GM12891 (cell line): ENCODE results near the gene REPIN1.

ENCODE experiments used
- DNase-seq: peaks from one replicate; pipeline ENCODE4 v3.0.0; 2011; ENCODE audit warnings: low spot score; ENCODE audit not compliant: insufficient read length
- FAIRE-seq: peaks from 2 replicates; lab custom pipeline; 2011; peaks lifted over from hg19 to GRCh38; lab: Jason Lieb, UNC
- PAX5 ChIP-seq: IDR thresholded peaks from 2 replicates; pipeline ENCODE4 v1.6.1; 2011; ENCODE audit warnings: low read length, moderate library complexity, mild to moderate bottlenecking; ENCODE audit not compliant: insufficient read depth, severe bottlenecking
- POLR2A ChIP-seq: IDR thresholded peaks from 2 replicates; pipeline ENCODE4 v1.6.1; 2011; ENCODE audit warnings: low read depth, low read length, control low read depth
- POLR2AphosphoS5 ChIP-seq: IDR thresholded peaks from 2 replicates; pipeline ENCODE4 v1.6.1; 2011; ENCODE audit warnings: low read depth, low read length, control low read depth
- POU2F2 ChIP-seq: IDR thresholded peaks from 2 replicates; pipeline ENCODE4 v1.6.1; 2011; ENCODE audit warnings: low read depth, mild to moderate bottlenecking, control low read depth, low read length, moderate library complexity
- SPI1 ChIP-seq: IDR thresholded peaks from 2 replicates; pipeline ENCODE4 v1.6.1; 2011; ENCODE audit warnings: low read depth, low read length, control low read depth
- TAF1 ChIP-seq: IDR thresholded peaks from 2 replicates; pipeline ENCODE4 v1.6.1; 2011; ENCODE audit warnings: low read depth, low read length, control low read depth

Gene REPIN1

GRCh38 chr7:150368884-150369747 lies 494 bp downstream of the REPIN1 start:
- peak; percentile 89 for FAIRE-seq
- peak; percentile 62 for DNase-seq
- TF ChIP-seq SPI1 (peak; percentile 74), TAF1 (peak; percentile 29), POLR2AphosphoS5 (peak; percentile 79), POLR2A (peak; percentile 58; the same call in 1 of the 2 replicates), PAX5 (no peak), POU2F2 (no peak)

- TF ChIP-seq POLR2AphosphoS5 (0 out of 2 replicates have a peak, but pooled peaks have one; percentile 11), TAF1 (no peak)
- DNase-seq (no peak), FAIRE-seq (no peak)
Observed at GRCh38 chr7:150369748-150370501, 1.3 kb downstream of the REPIN1 start.

DNA sequence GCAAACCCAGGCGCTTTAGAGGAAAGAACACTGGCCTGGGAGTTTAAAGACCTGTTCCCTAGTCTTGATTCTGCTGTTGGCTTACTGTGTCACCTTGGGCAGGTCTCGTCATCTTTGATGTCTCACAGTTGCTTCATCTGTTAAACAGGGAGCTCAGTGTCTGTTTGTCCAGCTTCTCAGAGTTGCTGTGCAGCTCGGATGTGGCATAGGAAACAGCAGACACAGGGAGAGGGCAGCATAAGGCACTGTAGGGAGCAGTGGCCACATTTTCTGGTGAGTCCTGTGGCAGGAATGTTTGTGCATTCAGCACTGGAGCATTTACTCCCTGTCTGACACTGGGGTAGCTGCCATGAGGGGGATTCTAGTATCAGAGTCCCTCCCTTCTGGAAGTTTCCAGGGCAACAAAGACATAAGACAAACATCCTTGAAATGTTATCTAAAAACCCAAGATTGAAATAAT lies 2.0 kb downstream of the REPIN1 start:
- FAIRE-seq: no peak
- TF ChIP-seq SPI1 (no peak), TAF1 (no peak), POLR2AphosphoS5 (no peak)
- no peak for DNase-seq

DNA sequence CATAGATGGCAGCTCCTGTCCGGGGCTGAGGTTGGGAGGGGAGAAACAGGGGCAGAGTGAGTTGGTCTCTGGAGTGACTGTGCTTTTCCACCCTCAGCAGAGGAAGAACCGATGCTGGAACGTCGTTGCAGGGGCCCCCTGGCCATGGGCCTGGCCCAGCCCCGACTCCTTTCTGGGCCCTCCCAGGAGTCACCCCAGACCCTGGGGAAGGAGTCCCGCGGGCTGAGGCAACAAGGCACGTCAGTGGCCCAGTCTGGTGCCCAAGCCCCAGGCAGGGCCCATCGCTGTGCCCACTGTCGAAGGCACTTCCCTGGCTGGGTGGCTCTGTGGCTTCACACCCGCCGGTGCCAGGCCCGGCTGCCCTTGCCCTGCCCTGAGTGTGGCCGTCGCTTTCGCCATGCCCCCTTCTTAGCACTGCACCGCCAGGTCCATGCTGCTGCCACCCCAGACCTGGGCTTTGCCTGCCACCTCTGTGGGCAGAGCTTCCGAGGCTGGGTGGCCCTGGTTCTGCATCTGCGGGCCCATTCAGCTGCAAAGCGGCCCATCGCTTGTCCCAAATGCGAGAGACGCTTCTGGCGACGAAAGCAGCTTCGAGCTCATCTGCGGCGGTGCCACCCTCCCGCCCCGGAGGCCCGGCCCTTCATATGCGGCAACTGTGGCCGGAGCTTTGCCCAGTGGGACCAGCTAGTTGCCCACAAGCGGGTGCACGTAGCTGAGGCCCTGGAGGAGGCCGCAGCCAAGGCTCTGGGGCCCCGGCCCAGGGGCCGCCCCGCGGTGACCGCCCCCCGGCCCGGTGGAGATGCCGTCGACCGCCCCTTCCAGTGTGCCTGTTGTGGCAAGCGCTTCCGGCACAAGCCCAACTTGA lies 2.7 kb downstream of the REPIN1 start:
- DNase-seq (no peak), FAIRE-seq (no peak)
- no peak for TF ChIP-seq POU2F2
- no peak for TF ChIP-seq TAF1
- TF ChIP-seq POLR2A: 0 out of 2 replicates have a peak, but pooled peaks have one; percentile 23
- TF ChIP-seq POLR2AphosphoS5: 0 out of 2 replicates have a peak, but pooled peaks have one; percentile 27
- TF ChIP-seq SPI1: no peak
- TF ChIP-seq PAX5: no peak

GRCh38 chr7:150371996-150372270 lies 3.3 kb downstream of the REPIN1 start:
- TF ChIP-seq POLR2A: no peak
- no peak for TF ChIP-seq PAX5
- no peak for TF ChIP-seq POLR2AphosphoS5
- no peak for TF ChIP-seq TAF1
- TF ChIP-seq POU2F2: no peak
- TF ChIP-seq SPI1: no peak
- DNase-seq (no peak), FAIRE-seq (no peak)

GRCh38 chr7:150372271-150373048 lies 3.8 kb downstream of the REPIN1 start:
- DNase-seq: no peak
- TF ChIP-seq POU2F2 (no peak), TAF1 (no peak), POLR2AphosphoS5 (no peak; the same call in 1 of the 2 replicates), PAX5 (no peak), SPI1 (no peak), POLR2A (no peak)
- FAIRE-seq: no peak

DNA sequence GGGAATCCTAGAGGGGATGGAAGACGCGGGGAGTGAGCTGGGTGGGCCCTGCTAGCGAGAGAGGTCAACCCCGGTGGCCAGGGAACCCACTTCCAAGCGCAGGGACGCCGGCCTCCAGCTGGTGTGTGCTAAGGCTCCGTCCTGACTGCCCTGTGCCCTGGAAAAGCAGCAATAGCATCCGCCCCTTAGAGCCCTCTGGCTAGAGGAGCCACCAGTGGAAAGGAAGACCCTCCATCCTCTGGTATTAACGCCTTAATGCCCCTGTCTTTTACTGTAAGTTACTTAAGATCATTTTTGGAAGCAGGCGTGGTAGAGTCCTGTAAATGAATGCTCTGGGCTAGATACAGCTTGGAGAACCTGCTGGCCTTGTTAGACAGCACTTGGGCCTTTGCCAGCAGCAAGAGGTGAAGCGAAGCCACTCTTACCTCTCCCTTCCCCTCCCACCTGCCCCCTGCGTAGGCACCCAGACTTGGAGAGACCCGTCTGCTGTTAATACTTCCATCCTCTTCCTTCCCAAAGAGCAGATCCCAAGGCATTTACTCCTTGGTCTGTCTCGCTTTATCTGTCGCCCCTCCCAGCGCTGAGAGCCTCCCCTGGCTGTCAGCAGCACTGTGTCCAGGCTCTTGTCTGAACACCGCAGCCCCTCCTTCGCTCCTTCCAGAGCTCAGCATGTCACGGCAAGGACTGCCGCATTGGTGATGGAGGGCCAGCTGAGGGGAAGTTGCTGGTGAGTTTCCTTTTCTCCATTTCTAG lies 4.6 kb downstream of the REPIN1 start:
- FAIRE-seq: no peak
- TF ChIP-seq POU2F2 (no peak), POLR2AphosphoS5 (peak; percentile 55), TAF1 (no peak), POLR2A (0 out of 2 replicates have a peak, but pooled peaks have one; percentile 24), SPI1 (no peak), PAX5 (no peak)
- no peak for DNase-seq

- TF ChIP-seq PAX5 (no peak), POLR2AphosphoS5 (no peak), POU2F2 (no peak), SPI1 (no peak), TAF1 (no peak), POLR2A (no peak)
- FAIRE-seq (no peak), DNase-seq (no peak)
Observed at GRCh38 chr7:150374026-150374425, 5.4 kb downstream of the REPIN1 start.
